H4 (cell line): Measurements from ENCODE around the gene SLC8A2. TPM values are rescaled to one million over a fixed set of nuclear protein-coding genes. Genes with fewer than 3 reads are reported as not detected.
"Not testable (repeated sequence)": the region's sequence is repeated elsewhere in the genome, so short reads cannot be mapped to it uniquely, and the experiment has no call there.

Experiments
- DNase-seq: peaks from one replicate; pipeline ENCODE4 v3.0.0-alpha.2; 2015; ENCODE audit warnings: low spot score
- total RNA-seq: library from RNA; depleted of rRNA; stranded (reverse); fragments of >200 nt; shearing (Covaris generic); gene quantifications from 2 replicates; pipeline ENCODE4 v1.2.3, GENCODE V29; 2014

The SLC8A2 gene
- total RNA-seq, 1 experiment from 2014 or later, result 0.19 TPM

DNA sequence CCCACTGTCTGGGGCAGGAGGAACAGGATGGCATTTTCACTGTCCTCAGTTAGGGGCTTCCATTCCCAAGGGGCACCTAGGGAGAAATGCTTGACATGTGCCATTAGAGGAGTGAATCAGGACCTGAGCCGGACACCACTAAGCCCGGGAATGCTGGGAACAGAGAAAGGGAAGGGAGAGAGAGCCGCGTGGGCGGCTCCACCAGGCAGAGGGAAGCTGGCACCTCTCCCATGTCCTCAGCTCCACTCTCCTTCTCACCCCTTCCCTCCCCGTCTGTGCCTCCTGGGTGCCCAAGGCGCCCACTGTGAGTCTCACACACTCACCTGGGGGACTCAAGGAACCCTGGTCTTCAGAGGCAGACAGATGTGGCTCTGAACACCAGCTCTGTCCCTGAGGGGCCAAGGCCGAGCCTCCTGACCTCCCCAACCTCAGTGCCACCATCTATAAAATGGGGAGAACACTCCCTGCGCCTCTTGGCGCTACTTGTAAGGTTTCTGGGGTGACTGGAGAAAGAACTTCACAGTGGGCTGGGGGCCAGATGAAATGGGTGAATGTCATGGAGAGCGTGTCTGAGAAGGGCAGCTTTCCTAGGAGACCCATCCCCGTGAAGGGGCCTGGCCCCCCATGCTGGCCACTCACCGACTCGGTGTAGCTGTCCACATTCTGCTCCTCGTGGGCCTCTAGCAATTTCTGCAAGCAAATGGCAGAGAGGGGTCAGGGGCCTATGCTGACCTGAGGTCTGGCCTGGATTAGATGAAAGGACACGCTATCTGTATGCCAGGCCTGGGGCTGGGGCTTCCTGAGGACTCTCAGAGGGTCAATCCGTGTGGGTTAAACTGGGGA lies 17.6 kb upstream of the SLC8A2 start:
- DNase-seq, result no peak

GRCh38 chr19:47487551-47488515 lies 16.1 kb upstream of the SLC8A2 start:
- DNase-seq, result no peak

GRCh38 chr19:47486900-47487299 lies 15.2 kb upstream of the SLC8A2 start:
- DNase-seq, result no peak

GRCh38 chr19:47486220-47486619 lies 14.5 kb upstream of the SLC8A2 start:
- not testable (repeated sequence) for DNase-seq

GRCh38 chr19:47485210-47485609 lies 13.5 kb upstream of the SLC8A2 start:
- no peak for DNase-seq

DNA sequence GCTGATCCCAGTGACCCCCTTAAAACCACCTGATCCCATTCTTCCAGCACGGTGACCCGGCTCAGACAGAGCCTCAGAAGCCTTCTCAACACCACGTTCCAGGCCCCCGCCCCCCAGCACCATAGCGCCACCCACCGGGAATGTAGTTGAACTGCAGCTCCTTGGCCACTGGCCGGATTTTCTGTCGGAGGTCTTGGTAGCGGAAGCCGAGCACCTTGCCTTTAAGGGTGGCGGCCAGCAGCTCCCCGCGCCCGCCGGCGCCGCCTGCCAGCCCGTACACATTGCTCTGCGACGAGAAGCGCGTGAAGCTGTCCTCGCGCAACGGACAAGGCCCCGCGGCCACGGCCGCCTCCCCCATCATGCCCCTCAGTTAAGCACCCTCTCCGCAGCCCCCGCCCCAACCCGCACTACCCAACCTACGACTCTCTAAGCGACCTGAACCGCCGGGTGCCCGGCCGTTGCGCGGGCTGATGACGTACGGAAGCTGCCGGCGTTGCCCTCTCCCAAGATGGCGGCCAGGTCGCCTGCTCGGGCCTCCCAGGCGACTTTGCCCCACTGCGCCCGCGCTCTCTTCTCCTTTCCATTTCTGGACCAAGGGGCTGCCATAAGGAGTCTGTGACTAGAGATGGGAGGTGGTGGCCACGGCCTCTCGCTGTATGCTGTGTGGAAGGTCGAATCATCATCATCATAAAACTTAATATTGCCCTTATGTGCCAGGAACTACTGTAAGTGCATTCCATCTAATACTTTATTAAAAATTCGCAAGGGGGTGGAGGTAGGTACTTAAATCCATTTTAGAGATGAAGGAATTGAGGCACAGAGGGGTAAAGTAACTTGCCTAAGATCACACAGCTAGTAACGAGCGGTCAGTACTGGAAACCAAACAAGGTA lies 12.4 kb upstream of the SLC8A2 start, which contains the start of gene KPTN:
KPTN (minus strand) TSS at position 420 of the 891 bp plus-strand sequence; CDS start at position 361, 59 bp downstream.
- DNase-seq, result peak; percentile 90

- no peak for DNase-seq
These were observed 11.5 kb upstream of the SLC8A2 start for GRCh38 chr19:47483200-47483599.

DNA sequence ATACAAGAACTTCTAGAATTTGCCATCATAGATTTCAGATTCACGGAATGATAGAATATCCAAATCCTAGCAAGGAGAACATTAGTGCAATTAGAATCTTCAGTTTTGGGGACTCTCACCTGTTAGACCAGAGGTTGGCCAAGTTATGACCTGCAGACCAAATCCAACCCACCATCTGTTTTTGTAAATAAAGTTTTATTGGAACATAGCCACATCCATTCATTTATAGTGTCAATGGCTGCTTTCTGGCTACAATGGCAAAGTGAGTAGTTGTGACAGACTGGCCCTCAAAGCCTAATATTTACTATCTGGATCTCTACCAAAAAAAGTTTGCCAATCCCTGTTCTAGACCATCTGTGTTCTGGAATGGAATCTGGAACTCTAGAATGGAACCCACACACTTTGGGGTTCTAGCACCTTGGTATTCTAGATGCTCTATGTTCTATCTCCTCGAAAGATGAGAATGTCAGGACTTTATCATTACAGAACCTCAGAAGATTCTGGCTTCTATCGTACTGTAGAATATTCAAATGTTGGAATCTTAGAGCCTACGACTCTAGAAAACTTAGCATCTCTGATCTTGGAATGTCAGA lies 9.9 kb upstream of the SLC8A2 start:
- no peak for DNase-seq

DNA sequence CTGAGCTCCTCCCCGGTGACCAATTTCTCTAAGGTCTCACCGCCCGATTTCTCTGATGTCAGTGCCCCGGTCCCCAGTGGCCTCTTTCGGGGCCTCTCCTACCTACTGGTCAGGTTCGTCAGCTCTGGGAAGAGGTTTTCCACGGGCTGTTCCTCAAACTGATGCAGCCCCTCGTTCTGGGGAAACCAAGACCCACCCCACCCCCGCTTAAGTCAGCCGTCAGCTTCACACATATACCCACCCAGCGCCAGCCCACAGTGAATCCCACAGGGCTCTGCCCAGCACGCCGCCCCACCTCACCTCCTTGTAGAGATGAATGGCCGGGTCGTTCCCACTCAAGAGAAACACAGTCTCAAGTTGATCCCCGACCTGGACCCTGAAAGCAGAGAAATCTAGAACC lies 9.0 kb upstream of the SLC8A2 start:
- DNase-seq, result no peak

GRCh38 chr19:47479701-47480503 lies 8.2 kb upstream of the SLC8A2 start:
- no peak for DNase-seq

DNA sequence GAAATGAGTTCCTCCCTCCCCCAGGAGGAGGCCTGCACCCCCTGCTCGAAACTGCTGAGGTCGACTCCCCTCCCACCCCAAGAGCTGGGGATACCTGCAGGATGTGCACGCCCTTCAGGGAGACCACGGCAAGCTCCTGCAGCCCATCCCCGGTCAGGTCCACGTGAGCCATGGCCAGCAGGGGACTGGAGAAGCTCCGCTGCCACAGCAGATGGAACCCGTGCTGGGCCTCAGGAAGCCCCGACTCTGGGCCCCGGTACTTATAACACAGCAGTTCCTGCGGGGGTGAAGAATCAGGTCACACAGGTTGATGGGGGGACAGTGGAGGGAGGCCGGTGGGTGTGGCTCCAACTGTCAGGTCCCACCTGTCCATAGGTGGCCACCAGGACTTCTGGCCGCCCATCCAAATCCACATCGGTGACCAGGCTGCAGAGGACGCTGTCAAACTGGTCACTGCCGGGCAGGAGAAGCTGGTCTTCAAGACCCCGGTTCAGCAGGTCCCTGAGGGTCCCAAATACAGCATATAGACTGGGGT lies 4.8 kb upstream of the SLC8A2 start:
- no peak for DNase-seq

DNA sequence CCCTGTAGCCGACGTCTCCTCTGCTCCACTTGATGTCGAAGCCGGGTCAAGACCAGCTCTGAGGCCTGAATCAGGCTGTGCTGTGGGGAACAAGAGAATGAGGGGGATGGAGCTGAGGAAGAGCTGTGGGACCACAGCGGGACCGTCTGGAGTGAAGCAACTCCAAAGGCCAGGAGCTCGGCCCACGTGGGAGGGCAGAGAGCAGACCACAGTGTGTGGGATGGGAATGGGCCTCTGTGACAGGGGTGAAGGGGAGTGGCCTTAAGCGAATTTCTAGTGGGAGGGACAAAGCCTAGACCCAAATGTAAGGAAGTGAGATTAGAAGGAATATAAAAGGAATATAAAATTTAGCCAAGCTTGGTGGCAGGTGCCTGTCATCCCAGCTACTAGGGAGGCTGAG lies 3.8 kb upstream of the SLC8A2 start:
- no peak for DNase-seq

DNA sequence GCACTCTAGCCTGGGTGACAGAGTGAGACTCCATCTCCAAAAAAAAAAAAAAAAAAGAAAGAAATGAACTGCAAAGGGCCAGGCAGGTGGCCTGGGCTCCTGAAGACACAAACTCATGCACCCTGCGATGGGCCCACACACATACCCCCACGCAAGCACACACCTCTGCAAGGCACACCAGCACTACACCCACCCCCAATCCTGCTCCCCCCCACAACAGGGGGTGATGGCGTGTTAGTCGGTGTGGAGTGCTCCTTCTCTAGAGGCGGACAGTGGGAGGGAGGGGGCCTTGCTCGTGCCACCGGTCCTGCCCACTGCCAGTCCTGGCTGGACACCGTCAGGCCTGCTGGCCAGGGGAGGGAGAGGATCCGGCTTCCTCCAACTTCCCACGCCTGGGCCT lies 1.6 kb upstream of the SLC8A2 start:
- no peak for DNase-seq

DNA sequence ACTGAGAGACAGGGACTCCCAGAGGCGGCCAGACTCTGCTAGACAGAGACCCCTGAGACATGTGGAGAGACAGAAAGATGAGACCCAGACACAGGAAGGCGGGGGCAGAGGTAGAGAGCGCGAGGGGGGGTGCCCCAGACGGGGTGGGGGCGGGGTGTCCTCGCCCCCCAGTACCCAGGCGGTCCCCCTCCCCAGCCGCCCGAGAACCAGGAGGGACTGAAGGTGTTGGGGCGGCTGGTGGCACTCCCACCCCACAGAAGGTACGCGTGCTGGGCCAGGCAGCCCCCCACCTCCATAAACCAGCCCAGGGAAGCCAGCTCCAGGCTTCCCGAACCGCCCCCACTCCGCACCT lies 336 bp downstream of the SLC8A2 start:
- DNase-seq, result no peak

DNA sequence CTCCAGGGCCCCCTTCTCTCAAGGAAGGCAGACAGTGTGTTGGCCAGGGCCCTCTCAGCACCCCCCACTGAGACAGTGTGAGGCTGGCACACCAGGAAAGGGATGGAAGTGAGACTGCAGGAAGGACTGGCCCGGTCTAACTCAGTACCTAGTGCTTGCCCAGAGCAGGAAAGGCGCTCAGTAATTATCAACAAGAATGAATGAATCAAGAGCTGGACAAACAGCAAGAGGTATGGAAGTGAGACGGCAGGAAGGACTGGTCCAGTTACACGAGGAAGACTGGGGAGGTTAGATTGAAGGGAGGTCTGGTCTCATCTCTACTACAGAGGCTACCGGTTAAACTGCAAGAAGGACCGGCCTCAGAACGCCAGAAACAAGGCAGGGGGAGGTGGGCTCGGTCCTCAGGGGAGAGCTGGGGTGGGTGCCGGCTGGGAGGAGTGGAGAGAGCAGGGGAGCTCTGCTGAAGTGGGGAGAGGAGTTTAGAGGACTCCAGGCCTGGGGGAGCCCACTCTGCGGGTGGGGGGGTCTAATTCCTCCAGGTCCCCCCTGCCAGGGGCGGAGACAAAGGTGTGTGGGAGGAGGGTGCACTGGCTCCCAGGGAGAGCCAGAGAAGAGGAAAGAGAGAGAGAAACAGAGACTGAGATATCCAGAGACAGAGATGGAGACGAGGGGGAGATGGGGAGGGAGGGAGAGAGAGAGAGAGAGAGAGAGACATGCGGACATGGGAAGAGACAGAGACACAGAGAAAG lies 1.1 kb downstream of the SLC8A2 start:
- no peak for DNase-seq

DNA sequence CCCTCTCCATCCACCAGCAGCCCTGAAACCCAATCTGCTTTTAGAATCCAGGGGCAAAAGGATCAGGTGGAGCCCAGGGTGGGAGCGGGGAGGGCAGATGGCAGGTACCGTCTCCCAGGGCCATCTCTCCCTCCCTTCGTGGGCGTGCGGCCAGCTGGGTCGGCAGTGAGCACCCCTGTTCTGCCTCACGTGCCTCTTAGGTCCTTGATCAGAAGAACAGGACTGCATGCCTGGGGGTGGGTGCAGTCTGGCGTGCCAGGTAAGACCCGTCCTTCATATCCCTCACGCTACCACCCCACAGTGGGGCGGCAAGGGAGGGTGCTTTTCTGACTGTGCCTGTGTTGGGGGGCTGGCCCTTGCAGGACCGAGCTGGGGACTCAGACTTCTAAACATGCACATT lies 2.0 kb downstream of the SLC8A2 start:
- DNase-seq, result no peak

- DNase-seq, result no peak
These were observed 2.4 kb downstream of the SLC8A2 start for GRCh38 chr19:47469363-47469700.

DNA sequence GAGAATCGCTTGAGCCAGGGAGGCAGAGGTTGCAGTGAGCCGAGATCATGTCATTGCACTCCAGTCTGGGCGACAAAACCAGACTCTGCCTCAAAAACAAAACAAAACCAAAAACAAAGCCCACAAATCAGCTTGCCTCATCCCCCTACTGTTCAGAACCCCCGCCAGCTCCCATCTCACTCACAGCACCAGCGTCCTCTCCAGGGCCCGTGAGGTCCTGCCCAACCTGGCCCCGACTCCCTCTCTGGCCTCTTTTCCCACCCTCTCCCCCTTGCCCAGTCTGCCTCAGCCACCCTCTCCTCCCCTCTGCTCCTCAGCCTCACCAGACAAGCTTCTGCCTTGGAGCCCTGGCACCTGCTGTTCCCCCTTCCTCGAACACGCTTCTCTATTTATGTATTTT lies 3.8 kb downstream of the SLC8A2 start:
- DNase-seq, result no peak

- no peak for DNase-seq
These were observed 5.7 kb downstream of the SLC8A2 start for GRCh38 chr19:47465957-47466356.
